Loucy (cell line): ENCODE measurements around the gene DGCR2.
"Not testable (repeated sequence)": the region's sequence is repeated elsewhere in the genome, so short reads cannot be mapped to it uniquely, and the experiment has no call there.

ENCODE experiments used
- H2AFZ ChIP-seq: fragments of 200-600 bp; sonication (generic); 2 replicates; pipeline ENCODE4 v1.6.0; 2016; ENCODE audit warnings: antibody characterized with exemption, mild to moderate bottlenecking, low read length, moderate library complexity
- H3F3A ChIP-seq: fragments of 200-600 bp; 2 replicates; pipeline ENCODE4 v1.6.0; 2016; ENCODE audit warnings: antibody characterized with exemption, low read depth, mild to moderate bottlenecking
- H3K27me3 ChIP-seq: fragments of 200-600 bp; sonication (generic); 2 replicates; pipeline ENCODE4 v1.6.1; 2014; ENCODE audit warnings: low read length, mild to moderate bottlenecking; ENCODE audit not compliant: insufficient read depth, poor library complexity, severe bottlenecking
- H3K36me3 ChIP-seq: fragments of 200-600 bp; sonication (generic); 2 replicates; pipeline ENCODE4 v1.6.1; 2016; ENCODE audit warnings: low read length; ENCODE audit not compliant: insufficient read depth
- H3K4me1 ChIP-seq: fragments of 200-600 bp; sonication (generic); 2 replicates; pipeline ENCODE4 v1.5.1; 2014; ENCODE audit warnings: low read length, mild to moderate bottlenecking; ENCODE audit not compliant: insufficient read depth, poor library complexity, severe bottlenecking
- H3K4me2 ChIP-seq: fragments of 200-600 bp; sonication (generic); 2 replicates; pipeline ENCODE4 v1.6.0; 2014; ENCODE audit warnings: antibody characterized with exemption, low read length, low read depth, mild to moderate bottlenecking; ENCODE audit not compliant: poor library complexity, severe bottlenecking
- H3K4me3 ChIP-seq: fragments of 200-600 bp; sonication (generic); 2 replicates; pipeline ENCODE4 v1.5.1; 2014; ENCODE audit warnings: low read length, mild to moderate bottlenecking, mixed read lengths; ENCODE audit not compliant: poor library complexity, severe bottlenecking
- H3K79me2 ChIP-seq: fragments of 200-600 bp; sonication (generic); 2 replicates; pipeline ENCODE4 v1.6.1; 2014; ENCODE audit warnings: low read length; ENCODE audit not compliant: insufficient read depth
- H3K9ac ChIP-seq: fragments of 200-600 bp; sonication (generic); 2 replicates; pipeline ENCODE4 v1.6.0; 2014; ENCODE audit warnings: mild to moderate bottlenecking, low read depth, low read length, moderate library complexity; ENCODE audit not compliant: poor library complexity, severe bottlenecking
- H3K9me2 ChIP-seq: fragments of 200-600 bp; sonication (generic); replicated peaks from 2 replicates; pipeline ENCODE4 v1.6.1; 2016; ENCODE audit warnings: low read depth, low read length, mixed read lengths
- H3K9me3 ChIP-seq: fragments of 200-600 bp; sonication (generic); 2 replicates; pipeline ENCODE4 v1.6.1; 2014; ENCODE audit warnings: mild to moderate bottlenecking, antibody characterized with exemption, low read length, low read depth; ENCODE audit not compliant: insufficient read depth
- H4K20me1 ChIP-seq: fragments of 200-600 bp; sonication (generic); 2 replicates; pipeline ENCODE4 v1.6.0; 2014; ENCODE audit warnings: antibody characterized with exemption, low read length, mild to moderate bottlenecking; ENCODE audit not compliant: insufficient read depth, poor library complexity, severe bottlenecking
- CTCF ChIP-seq: fragments of 200-600 bp; sonication (generic); conservative IDR thresholded peaks from 2 replicates; pipeline ENCODE4 v1.5.1; 2014; ENCODE audit warnings: mild to moderate bottlenecking, antibody characterized with exemption, low read length
- EZH2phosphoT487 ChIP-seq: fragments of 200-600 bp; IDR thresholded peaks from 2 replicates; pipeline ENCODE4 v1.6.1; 2018; ENCODE audit warnings: antibody characterized with exemption, mild to moderate bottlenecking, moderate library complexity, borderline replicate concordance

The DGCR2 gene

GRCh38 chr22:19086417-19086816, 35.8 kb downstream of the DGCR2 start:
- Histone ChIP-seq H3F3A (no peaks in the 10 kb centered on the region), H3K4me3 (no peak overlapping the region), H2AFZ (no peak overlapping the region), H3K9me2 (no peaks in the 10 kb centered on the region), H3K4me2 (no peak overlapping the region), H4K20me1 (no peaks in the 10 kb centered on the region), H3K27me3 (no peaks in the 10 kb centered on the region), H3K4me1 (peaks cover 16% of the 10 kb centered on the region), H3K9me3 (no peaks in the 10 kb centered on the region), H3K36me3 (peaks cover 18% of the 10 kb centered on the region; the same call in 1 of the 2 replicates), H3K9ac (no peak overlapping the region), H3K79me2 (no peaks in the 10 kb centered on the region)
- TF ChIP-seq EZH2phosphoT487: no peak
- no peak for TF ChIP-seq CTCF

- Histone ChIP-seq H3K36me3 (peaks cover 21% of the 10 kb centered on the region; the same call in 1 of the 2 replicates), H3K4me2 (peak overlapping the region; percentile 74), H3K9ac (peak overlapping the region; percentile 53), H3K4me3 (peak overlapping the region; percentile 56), H3K79me2 (no peaks in the 10 kb centered on the region), H3K4me1 (peaks cover 16% of the 10 kb centered on the region), H3F3A (no peaks in the 10 kb centered on the region), H3K9me2 (no peaks in the 10 kb centered on the region), H3K9me3 (no peaks in the 10 kb centered on the region), H2AFZ (no peak overlapping the region), H3K27me3 (no peaks in the 10 kb centered on the region), H4K20me1 (no peaks in the 10 kb centered on the region)
- no peak for TF ChIP-seq EZH2phosphoT487
- peak; percentile 66 for TF ChIP-seq CTCF
These were observed 36.9 kb downstream of the DGCR2 start for GRCh38 chr22:19085233-19085718.

GRCh38 chr22:19084586-19084985, 37.6 kb downstream of the DGCR2 start:
- not testable (repeated sequence) for H3K27me3 ChIP-seq, H3K4me3 ChIP-seq, H3K4me2 ChIP-seq, H3K9me2 ChIP-seq, H3K79me2 ChIP-seq, H4K20me1 ChIP-seq, H3K9me3 ChIP-seq, H3K9ac ChIP-seq, H2AFZ ChIP-seq, H3F3A ChIP-seq
- Histone ChIP-seq H3K36me3 (peaks cover 21% of the 10 kb centered on the region; the same call in 1 of the 2 replicates), H3K4me1 (peaks cover 16% of the 10 kb centered on the region)

GRCh38 chr22:19084126-19084525, 38.1 kb downstream of the DGCR2 start:
- H3F3A ChIP-seq, H3K9ac ChIP-seq, H2AFZ ChIP-seq, H3K27me3 ChIP-seq, H3K4me3 ChIP-seq, H3K9me2 ChIP-seq, H3K79me2 ChIP-seq, H3K9me3 ChIP-seq, H4K20me1 ChIP-seq, H3K4me2 ChIP-seq: not testable (repeated sequence)
- peaks cover 16% of the 10 kb centered on the region for H3K4me1 ChIP-seq
- peaks cover 20% of the 10 kb centered on the region; the same call in 1 of the 2 replicates for H3K36me3 ChIP-seq
